WTC11 (cell line): ENCODE results near the gene CCHCR1. TPM values are rescaled to one million over a fixed set of nuclear protein-coding genes. Genes with fewer than 3 reads are reported as not detected.
A peak's percentile ranks its signal among the peaks of the same experiment; 100 is the strongest.
"Not testable (repeated sequence)": the region's sequence is repeated elsewhere in the genome, so short reads cannot be mapped to it uniquely, and the experiment has no call there.

Source experiments
- ATAC-seq: fragments of 200-7000 bp; cut with Tn5 transposase; 2 replicates; pipeline ENCODE4 v1.10.0; 2021; ENCODE audit warnings: mild to moderate bottlenecking, moderate library complexity
- CTCF ChIA-PET: fragments of 300-600 bp; sonication (Branson Sonifier 250); formaldehyde crosslinking; loops from one replicate; lab custom pipeline; 2021; ENCODE audit warnings: antibody characterized with exemption; lab: Charles Lee
- POLR2A ChIA-PET: fragments of 350-600 bp; sonication (Branson Sonifier 250); formaldehyde crosslinking; loops from one replicate; lab custom pipeline; 2021; ENCODE audit warnings: antibody characterized with exemption; lab: Charles Lee
- DNase-seq: peaks from one replicate; pipeline ENCODE4 v3.0.0; 2021; ENCODE audit warnings: low spot score
- H3K27ac Mint-ChIP-seq: 2 replicates; pipeline ENCODE4 v1.8.0; 2021; ENCODE audit warnings: mixed read lengths
- H3K27me3 Mint-ChIP-seq: 2 replicates; pipeline ENCODE4 v1.8.0; 2021; ENCODE audit warnings: low read depth, mild to moderate bottlenecking, moderate library complexity, mixed read lengths
- H3K36me3 Mint-ChIP-seq: 2 replicates; pipeline ENCODE4 v1.8.0; 2021; ENCODE audit warnings: mixed read lengths
- H3K4me1 Mint-ChIP-seq: 2 replicates; pipeline ENCODE4 v1.8.0; 2022; ENCODE audit warnings: mixed read lengths
- H3K4me3 Mint-ChIP-seq: 2 replicates; pipeline ENCODE4 v1.8.0; 2021; ENCODE audit warnings: mild to moderate bottlenecking, moderate library complexity, mixed read lengths
- H3K9me3 Mint-ChIP-seq: 2 replicates; pipeline ENCODE4 v1.8.0; 2021; ENCODE audit warnings: mixed read lengths
- ETV6 ChIP-seq: sonication (generic); formaldehyde crosslinking; IDR thresholded peaks from 2 replicates; pipeline ENCODE4 v1.8.1; 2022; ENCODE audit warnings: mild to moderate bottlenecking, missing genetic modification reagents
- FOXP1 ChIP-seq: sonication (generic); formaldehyde crosslinking; IDR thresholded peaks from 2 replicates; pipeline ENCODE4 v1.8.0; 2022; ENCODE audit warnings: missing genetic modification reagents, mild to moderate bottlenecking, moderate library complexity, borderline replicate concordance
- GABPB1 ChIP-seq: sonication (generic); formaldehyde crosslinking; IDR thresholded peaks from 2 replicates; pipeline ENCODE4 v1.8.1; 2023; ENCODE audit warnings: mild to moderate bottlenecking, missing genetic modification reagents
- NFE2L1 ChIP-seq: sonication (generic); formaldehyde crosslinking; IDR thresholded peaks from 2 replicates; pipeline ENCODE4 v1.8.1; 2023; ENCODE audit warnings: missing genetic modification reagents
- PREB ChIP-seq: sonication (generic); formaldehyde crosslinking; IDR thresholded peaks from 2 replicates; pipeline ENCODE4 v1.8.1; 2022; ENCODE audit warnings: mild to moderate bottlenecking, missing genetic modification reagents, moderate library complexity, borderline replicate concordance
- SP1 ChIP-seq: sonication (generic); formaldehyde crosslinking; conservative IDR thresholded peaks from 2 replicates; pipeline ENCODE4 v1.8.1; 2022; ENCODE audit warnings: missing genetic modification reagents
- ZNF263 ChIP-seq: sonication (generic); formaldehyde crosslinking; IDR thresholded peaks from 2 replicates; pipeline ENCODE4 v1.8.1; 2022; ENCODE audit warnings: low read depth, mild to moderate bottlenecking, moderate library complexity, missing genetic modification reagents
- ZNF281 ChIP-seq: sonication (generic); formaldehyde crosslinking; IDR thresholded peaks from 2 replicates; pipeline ENCODE4 v1.8.0; 2023; ENCODE audit warnings: mild to moderate bottlenecking, missing genetic modification reagents
- ZNF425 ChIP-seq: fragments of 250-450 bp; sonication (Bioruptor Pico); conservative IDR thresholded peaks from 2 replicates; pipeline ENCODE4 v1.9.0; 2021; ENCODE audit warnings: mild to moderate bottlenecking
- total RNA-seq: library from RNA; stranded (reverse); gene quantifications from 3 replicates; pipeline ENCODE4 v1.2.3, GENCODE V29; 2021

Gene CCHCR1
- total RNA-seq, 1 experiment from 2014 or later = 58.7 TPM

GRCh38 chr6:31170987-31171671, 13.5 kb upstream of the CCHCR1 start:
- H3K27me3 Mint-ChIP-seq = no peaks in the 10 kb centered on the region
- CTCF ChIA-PET = interaction anchor here (0.5 to 4.8 kb wide), 13 partner anchors 9 to 718 kb away, joined by 3 to 60 read pairs (median 8); partner anchors contain the start of genes CCHCR1, PSORS1C2 and TCF19
- peak; percentile 26 for DNase-seq
- TF ChIP-seq NFE2L1 (CRISPR knock-in tag) = no peak
- no peak for TF ChIP-seq PREB
- TF ChIP-seq ZNF425 (CRISPR knock-in tag) = no peak
- no peak for TF ChIP-seq ZNF281
- TF ChIP-seq, all 79 proteins: peak for 0
- Mint-ChIP-seq H3K36me3 (peaks cover 42% of the 10 kb centered on the region), H3K4me3 (peak overlapping the region; percentile 97), H3K9me3 (no peaks in the 10 kb centered on the region), H3K27ac (peak overlapping the region; percentile 100), H3K4me1 (peaks cover 67% of the 10 kb centered on the region)
- POLR2A ChIA-PET = interaction anchor here (1.0 to 2.9 kb wide), 11 partner anchors 8 to 402 kb away, joined by 3 to 44 read pairs (median 5); partner anchors contain the start of genes GTF2H4, PSORS1C2, TCF19 and VARS2
- no peak for ATAC-seq

GRCh38 chr6:31170600-31170881, 12.9 kb upstream of the CCHCR1 start, which contains the start of gene POU5F1:
TSS of gene POU5F1 (minus strand) at chr6:31170682. CDS start at chr6:31170620, 62 bp downstream.
- H3K27me3 Mint-ChIP-seq = no peaks in the 10 kb centered on the region
- H3K36me3 Mint-ChIP-seq = peaks cover 42% of the 10 kb centered on the region
- TF ChIP-seq SP1 (CRISPR knock-in tag) (peak; percentile 66; the same call in 1 of the 2 replicates), ZNF263 (CRISPR knock-in tag) (no peak), GABPB1 (no peak), ETV6 (CRISPR knock-in tag) (peak; percentile 58)
- peak within 1 kb of the TSS; percentile 100 for H3K27ac Mint-ChIP-seq
- ChIA-PET CTCF (interaction anchor here (1.8 to 4.8 kb wide), 4 partner anchors 9 to 83 kb away, joined by 7 to 60 read pairs (median 14); no protein-coding TSS in a partner anchor), POLR2A (interaction anchor here (1.3 to 2.9 kb wide), 2 partner anchors 11 to 12 kb away, joined by 8 to 44 read pairs; partner anchors contain the start of gene TCF19)
- peaks cover 67% of the 10 kb centered on the region for H3K4me1 Mint-ChIP-seq
- DNase-seq (peak; percentile 78), ATAC-seq (peak; percentile 11)
- no peaks in the 10 kb centered on the region for H3K9me3 Mint-ChIP-seq
- peak within 1 kb of the TSS; percentile 97 for H3K4me3 Mint-ChIP-seq

GRCh38 chr6:31169858-31170599, 12.4 kb upstream of the CCHCR1 start:
- peak overlapping the region; percentile 72 for H3K27ac Mint-ChIP-seq
- H3K4me3 Mint-ChIP-seq = peak overlapping the region; percentile 97
- peaks cover 65% of the 10 kb centered on the region for H3K4me1 Mint-ChIP-seq
- H3K9me3 Mint-ChIP-seq, H3K27me3 Mint-ChIP-seq, ATAC-seq, DNase-seq: not testable (repeated sequence)
- peaks cover 45% of the 10 kb centered on the region for H3K36me3 Mint-ChIP-seq
- POLR2A ChIA-PET = interaction anchor here (0.8 to 1.3 kb wide), 2 partner anchors 11 to 20 kb away, joined by 3 to 8 read pairs; partner anchors contain the start of gene TCF19
- CTCF ChIA-PET = interaction anchor here (0.9 to 4.8 kb wide), 5 partner anchors 11 to 197 kb away, joined by 4 to 60 read pairs (median 6); partner anchors contain the start of gene TCF19
- TF ChIP-seq FOXP1 (CRISPR knock-in tag) = 0 out of 2 replicates have a peak, but pooled peaks have one; percentile 13
